ENCODE results near the gene CHORDC1. TPM values are rescaled to one million over a fixed set of nuclear protein-coding genes. Genes with fewer than 3 reads are reported as not detected.

CHORDC1 gene
- total and polyA plus RNA-seq, 2 donors (not counting 3 experiments of a cell fraction or from before 2014, with no cell fraction given) = 30.3 to 56.8 TPM

DNA sequence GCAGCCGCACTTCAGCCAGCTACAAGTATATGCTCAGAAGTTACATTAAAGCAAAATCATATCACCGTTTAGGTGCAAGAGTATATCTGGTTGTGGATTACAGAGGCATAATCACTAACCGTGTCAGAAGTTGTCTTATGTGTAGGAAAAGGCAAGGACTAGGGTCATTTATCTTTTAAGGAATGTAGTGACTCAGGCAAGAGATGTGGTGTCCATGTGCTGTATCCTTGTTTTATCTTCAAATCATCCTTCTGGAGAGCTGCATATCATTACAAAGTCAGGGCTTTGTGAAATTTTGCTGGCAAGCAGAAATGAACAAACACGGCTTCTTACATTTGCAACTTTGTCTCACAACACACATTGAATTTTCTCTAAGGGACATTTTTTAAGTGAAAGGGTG lies 12.7 kb upstream of the CHORDC1 start:
- no peak for TF ChIP-seq EZH2 (IDR thresholded peaks at IDR 0.05; ENCODE audit: borderline replicate concordance, low read depth, low read length, severe bottlenecking)
- no peak for TF ChIP-seq POLR2A (IDR thresholded peaks at IDR 0.05; ENCODE audit: low read depth, low read length)
- TF ChIP-seq CTCF (IDR thresholded peaks at IDR 0.05; ENCODE audit: extremely low read depth in 1 of 2, insufficient read depth in 1 of 2, low read depth in 1 of 2, low read length in 2 of 2) = no peak
- TF ChIP-seq GATA2 (IDR thresholded peaks at IDR 0.05; ENCODE audit: insufficient read depth, insufficient read length, low read depth, low read length) = no peak
- no peak for TF ChIP-seq POLR2AphosphoS5 (IDR thresholded peaks at IDR 0.05; ENCODE audit: insufficient read depth, low read depth, low read length)
- TF ChIP-seq JUN (IDR thresholded peaks at IDR 0.05; ENCODE audit: borderline replicate concordance, insufficient read depth, insufficient read length, low read depth) = no peak
- TF ChIP-seq MAX (IDR thresholded peaks at IDR 0.05; ENCODE audit: insufficient read depth, insufficient read length) = no peak
- no peak for TF ChIP-seq FOS (IDR thresholded peaks at IDR 0.05; ENCODE audit: borderline replicate concordance, insufficient read depth, low read length)
- no peak for TF ChIP-seq MYC (IDR thresholded peaks at IDR 0.05; ENCODE audit: low read depth, low read length)
- POLR2A ChIA-PET = no interaction called here
- intact Hi-C loops (cut with micrococcal nuclease) (no loop called here), dilution Hi-C loops (cut with MboI; ENCODE audit: extremely low pct_ligation_motif_present, low sequenced_read_pairs) (no loop called here)
- FAIRE-seq = no peak
- no peaks in the 10 kb centered on the region for H4K20me1 ChIP-seq (replicated peaks; ENCODE audit: control insufficient read depth, extremely low read depth, insufficient read depth, low read length)
- CTCF ChIA-PET = interaction anchor here (0.9 kb wide), 1 partner anchor 31 kb away, joined by 3 read pairs; no protein-coding TSS in a partner anchor
- H3K4me2 ChIP-seq (ENCODE audit: insufficient read depth, low read length) = no peak overlapping the region
- BruUV-seq (replicated peaks) = no TSS peak
- no peaks in the 10 kb centered on the region for H3K36me3 ChIP-seq (ENCODE audit: control insufficient read depth in 2 of 2, extremely low read depth in 1 of 2, insufficient read depth in 2 of 2, low read length in 2 of 2)
- H3K27ac ChIP-seq (ENCODE audit: insufficient read depth, low read depth, low read length) = no peak overlapping the region
- H3K4me1 ChIP-seq (ENCODE audit: control insufficient read depth, extremely low read depth, insufficient read depth, low read length) = no peaks in the 10 kb centered on the region
- no peaks in the 10 kb centered on the region for H3K9me1 ChIP-seq (replicated peaks; ENCODE audit: control insufficient read depth, extremely low read depth, insufficient read depth, low read length)
- H3K79me2 ChIP-seq (ENCODE audit: control insufficient read depth, insufficient read depth, low read length) = no peaks in the 10 kb centered on the region
- H2AFZ ChIP-seq (ENCODE audit: low read depth, low read length) = no peak overlapping the region
- H3K9ac ChIP-seq (replicated peaks; ENCODE audit: extremely low read depth, insufficient read depth, low read length) = no peak overlapping the region
- peaks cover 4 to 22% of the 10 kb centered on the region in 2 experiments for H3K27me3 ChIP-seq (ENCODE audit: control insufficient read depth in 2 of 2, insufficient read depth in 2 of 2, low read length in 2 of 2)
- no peak overlapping the region for H3K4me3 ChIP-seq (replicated peaks in 1 of 3; ENCODE audit: insufficient read depth in 1 of 3, low read depth in 1 of 3, low read length in 3 of 3)
- no peaks in the 10 kb centered on the region for H3K9me3 ChIP-seq (replicated peaks; ENCODE audit: control insufficient read depth, insufficient read depth, low read length)
- no peak for DNase-seq (ENCODE audit: low read depth, low spot score)

All from endothelial cell of umbilical vein (primary cell).